Neural cell (in vitro differentiated cells): ENCODE results near the gene FUNDC2. TPM values are rescaled to one million over a fixed set of nuclear protein-coding genes. Genes with fewer than 3 reads are reported as not detected.

Source experiments
- H2AFZ ChIP-seq: fragments of 200-600, 300-800 bp; sonication (generic), shearing (Covaris generic); 2 replicates; pipeline ENCODE4 v1.6.0; 2014; ENCODE audit warnings: low read depth, mild to moderate bottlenecking, antibody characterized with exemption, low read length, moderate library complexity
- H3F3A ChIP-seq: fragments of 200-600 bp; shearing (Covaris generic); 2 replicates; pipeline ENCODE4 v1.6.1; 2016; ENCODE audit warnings: mild to moderate bottlenecking, moderate library complexity, mixed read lengths, antibody characterized with exemption, low read length; ENCODE audit not compliant: insufficient read depth, poor library complexity, severe bottlenecking
- H3K27ac ChIP-seq: fragments of 200-600, 300-800 bp; sonication (generic), shearing (Covaris generic); 2 replicates; pipeline ENCODE4 v1.5.1; 2014; ENCODE audit warnings: mild to moderate bottlenecking, low read length, moderate library complexity
- H3K27me3 ChIP-seq: fragments of 300-800, 200-600 bp; sonication (generic), shearing (Covaris generic); 2 replicates; pipeline ENCODE4 v1.6.0; 2014; ENCODE audit warnings: mild to moderate bottlenecking, low read depth, low read length, moderate library complexity; ENCODE audit not compliant: insufficient read depth
- H3K36me3 ChIP-seq: fragments of 300-800, 200-600 bp; sonication (generic), shearing (Covaris generic); 2 replicates; pipeline ENCODE4 v1.5.1; 2014; ENCODE audit warnings: mild to moderate bottlenecking, antibody characterized with exemption, low read length, moderate library complexity; ENCODE audit not compliant: insufficient read depth
- H3K4me2 ChIP-seq: fragments of 300-800, 200-600 bp; sonication (generic), shearing (Covaris generic); 2 replicates; pipeline ENCODE4 v1.6.0; 2014; ENCODE audit warnings: mild to moderate bottlenecking, low read length
- H3K4me3 ChIP-seq: fragments of 300-800, 200-600 bp; sonication (generic), shearing (Covaris generic); 2 replicates; pipeline ENCODE4 v1.5.1; 2014; ENCODE audit warnings: mild to moderate bottlenecking, low read length, moderate library complexity
- H3K79me2 ChIP-seq: fragments of 200-600 bp; shearing (Covaris generic); replicated peaks from 2 replicates; pipeline ENCODE4 v1.6.0; 2014; ENCODE audit warnings: mild to moderate bottlenecking, low read length, moderate library complexity; ENCODE audit not compliant: insufficient read depth
- H3K9ac ChIP-seq: fragments of 300-800, 200-600 bp; sonication (generic), shearing (Covaris generic); 2 replicates; pipeline ENCODE4 v1.6.1; 2016; ENCODE audit warnings: mild to moderate bottlenecking, low read length, mixed read lengths
- H3K9me2 ChIP-seq: fragments of 200-600 bp; shearing (Covaris generic); 2 replicates; pipeline ENCODE4 v1.6.1; 2016; ENCODE audit warnings: mild to moderate bottlenecking, low read length, mixed read lengths; ENCODE audit not compliant: insufficient read depth
- H3K9me3 ChIP-seq: fragments of 200-600, 300-800 bp; sonication (generic), shearing (Covaris generic); 2 replicates; pipeline ENCODE4 v1.6.1; 2016; ENCODE audit warnings: mild to moderate bottlenecking, mixed run types, low read length, moderate library complexity, mixed read lengths
- H4K20me1 ChIP-seq: fragments of 200-600 bp; shearing (Covaris generic); 2 replicates; pipeline ENCODE4 v1.6.1; 2016; ENCODE audit warnings: mild to moderate bottlenecking, mixed run types; ENCODE audit not compliant: insufficient read depth
- EP300 ChIP-seq: fragments of 450-650 bp; conservative IDR thresholded peaks from 2 replicates; pipeline ENCODE4 v1.6.1; 2014; ENCODE audit warnings: antibody characterized with exemption, mild to moderate bottlenecking, moderate library complexity; ENCODE audit not compliant: poor library complexity, severe bottlenecking
- EZH2 ChIP-seq: fragments of 200-600, 300-800 bp; shearing (Covaris generic), sonication (generic); IDR thresholded peaks from 2 replicates; pipeline ENCODE4 v1.6.1; 2014; ENCODE audit warnings: antibody characterized with exemption, low read length, borderline replicate concordance, mild to moderate bottlenecking; ENCODE audit not compliant: insufficient read depth, poor library complexity, severe bottlenecking
- MXI1 ChIP-seq: fragments of 450-650 bp; conservative IDR thresholded peaks from 2 replicates; pipeline ENCODE4 v1.6.1; 2014; ENCODE audit warnings: antibody characterized with exemption, mild to moderate bottlenecking; ENCODE audit not compliant: poor library complexity, severe bottlenecking
- POLR2AphosphoS5 ChIP-seq: IDR thresholded peaks from 2 replicates; pipeline ENCODE4 v1.6.1; 2012
- RAD21 ChIP-seq: fragments of 450-650 bp; conservative IDR thresholded peaks from 2 replicates; pipeline ENCODE4 v1.6.1; 2014; ENCODE audit warnings: antibody characterized with exemption, mild to moderate bottlenecking, moderate library complexity
- SMC3 ChIP-seq: fragments of 450-650 bp; conservative IDR thresholded peaks from 2 replicates; pipeline ENCODE4 v1.6.1; 2014; ENCODE audit warnings: antibody characterized with exemption, mild to moderate bottlenecking, moderate library complexity; ENCODE audit not compliant: poor library complexity
- TAF1 ChIP-seq: IDR thresholded peaks from 2 replicates; pipeline ENCODE4 v1.6.1; 2012; ENCODE audit warnings: low read depth
- polyA plus RNA-seq: library from polyadenylated mRNA; depleted of rRNA; stranded (reverse); fragments of >200 nt; gene quantifications from 2 replicates; pipeline ENCODE4 v1.2.3, GENCODE V29; 2014
- TF ChIP-seq, protein P1 (sequence below): fragments of 450-650 bp; IDR thresholded peaks from 2 replicates; pipeline ENCODE4 v1.5.1; 2014; ENCODE audit warnings: antibody characterized with exemption, mild to moderate bottlenecking, moderate library complexity; ENCODE audit not compliant: poor library complexity, severe bottlenecking
- TF ChIP-seq, protein P2 (sequence below): IDR thresholded peaks from 2 replicates; pipeline ENCODE4 v1.6.1; 2012; ENCODE audit warnings: borderline replicate concordance

The FUNDC2 gene
- polyA plus RNA-seq, 1 donor from 2014 or later: 139 TPM

DNA sequence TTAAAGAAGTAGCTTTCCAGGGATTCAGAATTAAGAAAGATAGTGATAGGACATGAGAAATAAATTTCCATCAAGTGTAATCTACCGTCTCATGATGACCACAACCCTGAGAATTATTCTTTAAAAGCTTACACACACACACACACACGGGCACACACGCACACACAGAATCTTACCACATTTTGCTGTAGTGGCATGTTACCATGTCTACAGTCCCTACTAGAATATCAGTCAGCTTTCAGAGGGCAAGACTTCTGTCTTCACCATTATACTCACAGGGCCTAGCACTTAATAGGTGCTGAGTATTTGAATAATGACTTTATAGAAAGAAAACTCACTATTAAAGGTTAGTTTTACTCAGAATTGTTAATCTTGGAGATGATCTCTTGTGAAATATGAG is 28.9 kb downstream of the FUNDC2 start:
- Histone ChIP-seq H3K9ac (no peak overlapping the region), H3K79me2 (no peaks in the 10 kb centered on the region)

DNA sequence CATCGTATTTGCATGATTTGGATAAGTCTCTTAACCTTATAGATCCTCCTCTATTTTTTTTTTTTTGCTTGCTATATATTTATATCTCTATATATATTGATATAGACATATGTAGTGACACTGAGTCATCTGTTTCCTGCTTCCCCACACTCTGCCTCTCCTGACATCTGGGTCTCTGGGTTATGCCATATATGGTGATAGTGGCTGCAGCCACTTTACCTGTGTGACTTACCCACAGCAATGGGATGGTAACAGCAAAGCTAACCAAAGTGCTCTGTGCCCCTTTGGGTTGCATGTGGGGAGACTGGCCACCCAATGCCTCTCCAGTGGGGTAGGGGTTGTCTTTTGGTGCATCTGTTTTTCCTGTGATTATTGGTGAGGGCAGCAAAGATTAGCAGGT is 29.8 kb downstream of the FUNDC2 start:
- Histone ChIP-seq H3K79me2 (no peaks in the 10 kb centered on the region), H3F3A (no peaks in the 10 kb centered on the region), H3K36me3 (no peaks in the 10 kb centered on the region), H3K9me3 (no peaks in the 10 kb centered on the region), H3K27me3 (no peaks in the 10 kb centered on the region), H3K9me2 (no peaks in the 10 kb centered on the region), H3K9ac (no peak overlapping the region), H3K27ac (no peak overlapping the region), H4K20me1 (no peaks in the 10 kb centered on the region), H3K4me2 (no peak overlapping the region), H3K4me3 (no peak overlapping the region), H2AFZ (no peak overlapping the region)
- TF ChIP-seq EZH2 (no peak), TAF1 (no peak), EP300 (no peak), POLR2AphosphoS5 (no peak), SMC3 (no peak), RAD21 (no peak), MXI1 (no peak)
- TF ChIP-seq, protein P1, sequence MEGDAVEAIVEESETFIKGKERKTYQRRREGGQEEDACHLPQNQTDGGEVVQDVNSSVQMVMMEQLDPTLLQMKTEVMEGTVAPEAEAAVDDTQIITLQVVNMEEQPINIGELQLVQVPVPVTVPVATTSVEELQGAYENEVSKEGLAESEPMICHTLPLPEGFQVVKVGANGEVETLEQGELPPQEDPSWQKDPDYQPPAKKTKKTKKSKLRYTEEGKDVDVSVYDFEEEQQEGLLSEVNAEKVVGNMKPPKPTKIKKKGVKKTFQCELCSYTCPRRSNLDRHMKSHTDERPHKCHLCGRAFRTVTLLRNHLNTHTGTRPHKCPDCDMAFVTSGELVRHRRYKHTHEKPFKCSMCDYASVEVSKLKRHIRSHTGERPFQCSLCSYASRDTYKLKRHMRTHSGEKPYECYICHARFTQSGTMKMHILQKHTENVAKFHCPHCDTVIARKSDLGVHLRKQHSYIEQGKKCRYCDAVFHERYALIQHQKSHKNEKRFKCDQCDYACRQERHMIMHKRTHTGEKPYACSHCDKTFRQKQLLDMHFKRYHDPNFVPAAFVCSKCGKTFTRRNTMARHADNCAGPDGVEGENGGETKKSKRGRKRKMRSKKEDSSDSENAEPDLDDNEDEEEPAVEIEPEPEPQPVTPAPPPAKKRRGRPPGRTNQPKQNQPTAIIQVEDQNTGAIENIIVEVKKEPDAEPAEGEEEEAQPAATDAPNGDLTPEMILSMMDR: no peak
- TF ChIP-seq, protein P2, sequence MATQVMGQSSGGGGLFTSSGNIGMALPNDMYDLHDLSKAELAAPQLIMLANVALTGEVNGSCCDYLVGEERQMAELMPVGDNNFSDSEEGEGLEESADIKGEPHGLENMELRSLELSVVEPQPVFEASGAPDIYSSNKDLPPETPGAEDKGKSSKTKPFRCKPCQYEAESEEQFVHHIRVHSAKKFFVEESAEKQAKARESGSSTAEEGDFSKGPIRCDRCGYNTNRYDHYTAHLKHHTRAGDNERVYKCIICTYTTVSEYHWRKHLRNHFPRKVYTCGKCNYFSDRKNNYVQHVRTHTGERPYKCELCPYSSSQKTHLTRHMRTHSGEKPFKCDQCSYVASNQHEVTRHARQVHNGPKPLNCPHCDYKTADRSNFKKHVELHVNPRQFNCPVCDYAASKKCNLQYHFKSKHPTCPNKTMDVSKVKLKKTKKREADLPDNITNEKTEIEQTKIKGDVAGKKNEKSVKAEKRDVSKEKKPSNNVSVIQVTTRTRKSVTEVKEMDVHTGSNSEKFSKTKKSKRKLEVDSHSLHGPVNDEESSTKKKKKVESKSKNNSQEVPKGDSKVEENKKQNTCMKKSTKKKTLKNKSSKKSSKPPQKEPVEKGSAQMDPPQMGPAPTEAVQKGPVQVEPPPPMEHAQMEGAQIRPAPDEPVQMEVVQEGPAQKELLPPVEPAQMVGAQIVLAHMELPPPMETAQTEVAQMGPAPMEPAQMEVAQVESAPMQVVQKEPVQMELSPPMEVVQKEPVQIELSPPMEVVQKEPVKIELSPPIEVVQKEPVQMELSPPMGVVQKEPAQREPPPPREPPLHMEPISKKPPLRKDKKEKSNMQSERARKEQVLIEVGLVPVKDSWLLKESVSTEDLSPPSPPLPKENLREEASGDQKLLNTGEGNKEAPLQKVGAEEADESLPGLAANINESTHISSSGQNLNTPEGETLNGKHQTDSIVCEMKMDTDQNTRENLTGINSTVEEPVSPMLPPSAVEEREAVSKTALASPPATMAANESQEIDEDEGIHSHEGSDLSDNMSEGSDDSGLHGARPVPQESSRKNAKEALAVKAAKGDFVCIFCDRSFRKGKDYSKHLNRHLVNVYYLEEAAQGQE: no peak

More for the DNA sequence above, 28.9 kb downstream of the FUNDC2 start:
- no peaks in the 10 kb centered on the region for H3F3A ChIP-seq
- H3K4me2 ChIP-seq: no peak overlapping the region
- no peak overlapping the region for H3K4me3 ChIP-seq
- H2AFZ ChIP-seq: no peak overlapping the region
- H3K9me3 ChIP-seq: no peaks in the 10 kb centered on the region
- no peaks in the 10 kb centered on the region for H3K27me3 ChIP-seq
- H3K27ac ChIP-seq: no peak overlapping the region
- no peaks in the 10 kb centered on the region for H4K20me1 ChIP-seq
- TF ChIP-seq, protein P1: no peak
- H3K9me2 ChIP-seq: no peaks in the 10 kb centered on the region
- H3K36me3 ChIP-seq: no peaks in the 10 kb centered on the region
